ENCODE data around the gene NBPF12. TPM values are rescaled to one million over a fixed set of nuclear protein-coding genes. Genes with fewer than 3 reads are reported as not detected.
"Not testable (repeated sequence)": the region's sequence is repeated elsewhere in the genome, so short reads cannot be mapped to it uniquely, and the experiment has no call there.

The NBPF12 gene
- 16.1 TPM for polyA plus RNA-seq (ENCODE audit: insufficient read length)

GRCh38 chr1:146938242-146938902 lies at the start of gene NBPF12:
Gene NBPF12, plus strand, starts transcription at chr1:146938324. Its CDS starts 21,820 bp downstream, at chr1:146960144.
- peak; percentile 86 for DNase-seq

- not testable (repeated sequence) for DNase-seq
Measured at GRCh38 chr1:146891355-146891754, 46.8 kb upstream of the NBPF12 start.

- DNase-seq = not testable (repeated sequence)
Measured at GRCh38 chr1:146892331-146892730, 45.8 kb upstream of the NBPF12 start.

GRCh38 chr1:146907565-146908261 lies 30.4 kb upstream of the NBPF12 start:
- DNase-seq = not testable (repeated sequence)

GRCh38 chr1:146912975-146913374 lies 25.1 kb upstream of the NBPF12 start:
- not testable (repeated sequence) for DNase-seq

GRCh38 chr1:146920811-146921210 lies 17.3 kb upstream of the NBPF12 start:
- not testable (repeated sequence) for DNase-seq

GRCh38 chr1:146922614-146923013 lies 15.5 kb upstream of the NBPF12 start:
- not testable (repeated sequence) for DNase-seq

GRCh38 chr1:146924106-146924505 lies 14.0 kb upstream of the NBPF12 start:
- DNase-seq = not testable (repeated sequence)

GRCh38 chr1:146926413-146926812 lies 11.7 kb upstream of the NBPF12 start:
- DNase-seq = not testable (repeated sequence)

GRCh38 chr1:146930225-146930624 lies 7.9 kb upstream of the NBPF12 start:
- DNase-seq = not testable (repeated sequence)

- not testable (repeated sequence) for DNase-seq
Measured at GRCh38 chr1:146934390-146935223, 3.5 kb upstream of the NBPF12 start.

GRCh38 chr1:146937462-146937861 lies 662 bp upstream of the NBPF12 start:
- DNase-seq = not testable (repeated sequence)

- peak; percentile 19 for DNase-seq
Measured at GRCh38 chr1:146938927-146939786, 1.0 kb downstream of the NBPF12 start.

- DNase-seq = not testable (repeated sequence)
Measured at GRCh38 chr1:146940293-146940692, 2.2 kb downstream of the NBPF12 start.

- not testable (repeated sequence) for DNase-seq
Measured at GRCh38 chr1:146943342-146943886, 5.3 kb downstream of the NBPF12 start.

GRCh38 chr1:146948127-146948526 lies 10.0 kb downstream of the NBPF12 start:
- DNase-seq = not testable (repeated sequence)

- DNase-seq = peak; percentile 32
Measured at GRCh38 chr1:146964340-146964739, 26.2 kb downstream of the NBPF12 start.

- DNase-seq = not testable (repeated sequence)
Measured at GRCh38 chr1:146966351-146966750, 28.2 kb downstream of the NBPF12 start.

- DNase-seq = not testable (repeated sequence)
Measured at GRCh38 chr1:146970656-146971055, 32.5 kb downstream of the NBPF12 start.

- DNase-seq = not testable (repeated sequence)
Measured at GRCh38 chr1:146972681-146973080, 34.6 kb downstream of the NBPF12 start.

- not testable (repeated sequence) for DNase-seq
Measured at GRCh38 chr1:146985855-146986254, 47.7 kb downstream of the NBPF12 start.

Data from hindlimb muscle (tissue), 1 donor.